PC-9 (cell line): ENCODE data around the gene RIF1. TPM values are rescaled to one million over a fixed set of nuclear protein-coding genes. Genes with fewer than 3 reads are reported as not detected.

Experiments
- BruUV-seq: library from RNA; stranded (reverse); fragments of 400-500 nt; replicated peaks from 2 replicates; lab custom pipeline; 2021; lab: Mats Ljungman, UMichigan
- CTCF ChIA-PET: fragments of 300-600 bp; sonication (Branson Sonifier 250); formaldehyde crosslinking; loops from one replicate; lab custom pipeline; 2022; ENCODE audit warnings: antibody characterized with exemption; lab: Charles Lee
- POLR2A ChIA-PET: fragments of 300-600 bp; sonication (Branson Sonifier 250); formaldehyde crosslinking; loops from one replicate; lab custom pipeline; 2022; ENCODE audit warnings: antibody characterized with exemption; ENCODE audit not compliant: unreplicated experiment; lab: Charles Lee
- DNase-seq, 2 experiments: peaks; one replicate each; pipeline versions ENCODE4 v3.0.0 to v3.0.0-alpha.2; 2015 to 2022; ENCODE audit warnings: mixed read lengths in 1 of 2
- H2AFZ ChIP-seq: fragments of 200-600 bp; sonication (generic); 2 replicates; pipeline ENCODE4 v1.8.1; 2017; ENCODE audit warnings: antibody characterized with exemption
- H3F3A ChIP-seq: fragments of 200-600 bp; sonication (generic); 2 replicates; pipeline ENCODE4 v1.8.1; 2017; ENCODE audit warnings: antibody characterized with exemption, mild to moderate bottlenecking, low read depth; ENCODE audit not compliant: insufficient read depth
- H3K27ac ChIP-seq: fragments of 200-600 bp; sonication (generic); 2 replicates; pipeline ENCODE4 v1.6.1; 2016; ENCODE audit warnings: mixed run types
- H3K27me3 ChIP-seq: fragments of 200-600 bp; sonication (generic); 2 replicates; pipeline ENCODE4 v1.6.1; 2016; ENCODE audit warnings: low read depth, mixed run types; ENCODE audit not compliant: insufficient read depth
- H3K36me3 ChIP-seq: fragments of 200-600 bp; sonication (generic); 2 replicates; pipeline ENCODE4 v1.6.1; 2016; ENCODE audit warnings: low read depth, mixed run types
- H3K4me1 ChIP-seq: fragments of 200-600 bp; sonication (generic); replicated peaks from 2 replicates; pipeline ENCODE4 v1.6.1; 2016; ENCODE audit warnings: mixed run types; ENCODE audit not compliant: insufficient read depth
- H3K4me2 ChIP-seq: fragments of 200-600 bp; sonication (generic); 2 replicates; pipeline ENCODE4 v1.6.1; 2017; ENCODE audit warnings: mixed run types
- H3K4me3 ChIP-seq: fragments of 200-600 bp; sonication (generic); 2 replicates; pipeline ENCODE4 v1.6.1; 2016; ENCODE audit warnings: mixed run types
- H3K79me2 ChIP-seq: fragments of 200-600 bp; sonication (generic); 2 replicates; pipeline ENCODE4 v1.6.1; 2017; ENCODE audit warnings: low read depth, mixed run types
- H3K9me2 ChIP-seq: fragments of 200-600 bp; sonication (generic); 2 replicates; pipeline ENCODE4 v1.8.1; 2017; ENCODE audit warnings: mild to moderate bottlenecking; ENCODE audit not compliant: insufficient read depth
- H3K9me3 ChIP-seq: fragments of 200-600 bp; sonication (generic); 2 replicates; pipeline ENCODE4 v1.8.1; 2016; ENCODE audit warnings: low read depth; ENCODE audit not compliant: insufficient read depth
- H4K20me1 ChIP-seq: fragments of 200-600 bp; sonication (generic); 2 replicates; pipeline ENCODE4 v1.8.1; 2017; ENCODE audit not compliant: insufficient read depth
- EZH2 ChIP-seq: fragments of 200-600 bp; sonication (generic); IDR thresholded peaks from 2 replicates; pipeline ENCODE4 v1.8.0; 2017; ENCODE audit warnings: antibody characterized with exemption, low read depth
- intact Hi-C: fragments of 100-400 bp; cut with micrococcal nuclease; formaldehyde crosslinking; loops from one replicate; pipeline ENCODE4 v1.10.0; 2022; ENCODE audit not compliant: unreplicated experiment
- total RNA-seq: library from RNA; stranded (reverse); gene quantifications from 2 replicates; pipeline ENCODE4 v1.2.3, GENCODE V29; 2021
- TF ChIP-seq, protein P1 (sequence below): fragments of 200-600 bp; sonication (generic); conservative IDR thresholded peaks from 2 replicates; pipeline ENCODE4 v1.6.1; 2017; ENCODE audit warnings: mixed run types, antibody characterized with exemption, mild to moderate bottlenecking, moderate library complexity

Gene RIF1
- total RNA-seq, 1 experiment from 2014 or later = 47.2 TPM

DNA sequence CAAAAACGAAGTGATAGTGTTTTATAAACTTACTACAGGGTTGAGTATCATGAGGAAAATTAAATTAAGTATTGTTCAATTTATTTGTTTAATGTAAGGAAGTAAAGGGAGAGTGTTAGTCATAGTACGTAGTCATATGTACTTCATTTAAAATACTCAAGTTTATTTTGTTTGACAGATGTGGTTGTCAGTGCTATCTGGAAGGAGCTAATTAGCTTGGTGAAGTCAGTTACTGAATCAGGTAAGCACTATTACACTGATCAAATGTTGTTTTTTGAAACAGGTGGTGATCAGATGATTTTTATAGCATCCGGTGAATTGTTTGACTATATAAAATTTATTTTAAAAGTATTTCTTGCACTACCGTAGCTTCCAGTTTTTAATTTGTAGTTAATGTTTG is 28.8 kb downstream of the RIF1 start:
- CTCF ChIA-PET = no interaction called here

GRCh38 chr2:151439127-151439526 is 29.4 kb downstream of the RIF1 start:
- no peaks in the 10 kb centered on the region for H3K79me2 ChIP-seq
- H3K27ac ChIP-seq = no peak overlapping the region
- intact Hi-C loops = no loop called here
- H3K4me3 ChIP-seq = no peak overlapping the region
- no peaks in the 10 kb centered on the region; the same call in 1 of the 2 replicates for H3F3A ChIP-seq
- no TSS peak for BruUV-seq
- CTCF ChIA-PET = interaction anchor here (0.7 kb wide), 1 partner anchor 1841 kb away, joined by 3 read pairs; no protein-coding TSS in a partner anchor
- no peak for DNase-seq
- no peaks in the 10 kb centered on the region for H3K9me2 ChIP-seq
- no peak overlapping the region for H3K4me2 ChIP-seq
- no peaks in the 10 kb centered on the region for H3K27me3 ChIP-seq
- H2AFZ ChIP-seq = no peak overlapping the region
- POLR2A ChIA-PET = no interaction called here
- H3K36me3 ChIP-seq = peaks cover 22% of the 10 kb centered on the region
- no peaks in the 10 kb centered on the region for H3K4me1 ChIP-seq
- no peaks in the 10 kb centered on the region; the same call in 1 of the 2 replicates for H4K20me1 ChIP-seq
- no peaks in the 10 kb centered on the region for H3K9me3 ChIP-seq
- TF ChIP-seq EZH2 = no peak
- TF ChIP-seq, protein P1, sequence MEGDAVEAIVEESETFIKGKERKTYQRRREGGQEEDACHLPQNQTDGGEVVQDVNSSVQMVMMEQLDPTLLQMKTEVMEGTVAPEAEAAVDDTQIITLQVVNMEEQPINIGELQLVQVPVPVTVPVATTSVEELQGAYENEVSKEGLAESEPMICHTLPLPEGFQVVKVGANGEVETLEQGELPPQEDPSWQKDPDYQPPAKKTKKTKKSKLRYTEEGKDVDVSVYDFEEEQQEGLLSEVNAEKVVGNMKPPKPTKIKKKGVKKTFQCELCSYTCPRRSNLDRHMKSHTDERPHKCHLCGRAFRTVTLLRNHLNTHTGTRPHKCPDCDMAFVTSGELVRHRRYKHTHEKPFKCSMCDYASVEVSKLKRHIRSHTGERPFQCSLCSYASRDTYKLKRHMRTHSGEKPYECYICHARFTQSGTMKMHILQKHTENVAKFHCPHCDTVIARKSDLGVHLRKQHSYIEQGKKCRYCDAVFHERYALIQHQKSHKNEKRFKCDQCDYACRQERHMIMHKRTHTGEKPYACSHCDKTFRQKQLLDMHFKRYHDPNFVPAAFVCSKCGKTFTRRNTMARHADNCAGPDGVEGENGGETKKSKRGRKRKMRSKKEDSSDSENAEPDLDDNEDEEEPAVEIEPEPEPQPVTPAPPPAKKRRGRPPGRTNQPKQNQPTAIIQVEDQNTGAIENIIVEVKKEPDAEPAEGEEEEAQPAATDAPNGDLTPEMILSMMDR = no peak

More for the DNA sequence above, 28.8 kb downstream of the RIF1 start:
- Histone ChIP-seq H3K9me2 (no peaks in the 10 kb centered on the region), H3K9me3 (no peaks in the 10 kb centered on the region), H3K4me1 (no peaks in the 10 kb centered on the region), H3K27ac (no peak overlapping the region), H3K36me3 (peaks cover 18% of the 10 kb centered on the region), H3F3A (no peaks in the 10 kb centered on the region; the same call in 1 of the 2 replicates), H3K79me2 (no peaks in the 10 kb centered on the region), H2AFZ (no peak overlapping the region), H3K4me3 (no peak overlapping the region), H3K27me3 (no peaks in the 10 kb centered on the region), H4K20me1 (no peaks in the 10 kb centered on the region; the same call in 1 of the 2 replicates), H3K4me2 (no peak overlapping the region)
- POLR2A ChIA-PET = no interaction called here
- intact Hi-C loops = no loop called here
- TF ChIP-seq, protein P1 = no peak
- no peak for TF ChIP-seq EZH2
- DNase-seq = no peak
- no TSS peak for BruUV-seq

DNA sequence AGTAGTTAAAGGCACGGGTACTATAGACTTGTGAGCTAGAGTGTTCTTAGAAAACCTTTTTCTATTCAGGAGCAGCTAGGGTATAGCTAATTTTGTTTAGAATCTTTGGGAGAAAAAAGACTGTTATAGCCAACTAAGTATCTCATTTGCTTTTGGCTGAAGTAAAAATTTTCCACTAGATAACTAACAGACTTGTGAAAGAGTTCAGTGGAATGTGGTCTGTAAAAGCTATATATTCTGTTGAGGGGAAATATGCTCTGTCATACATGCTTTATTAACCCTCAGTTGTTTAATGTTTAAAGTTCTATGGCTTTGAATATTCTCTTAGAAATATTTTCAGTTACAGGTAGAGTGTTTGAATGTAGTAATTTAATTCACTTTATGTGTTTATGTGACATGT is 49.7 kb downstream of the RIF1 start:
- intact Hi-C loops = no loop called here
- Histone ChIP-seq H3K4me2 (no peak overlapping the region), H3K36me3 (peaks cover 28% of the 10 kb centered on the region), H3K79me2 (no peaks in the 10 kb centered on the region), H3K4me3 (no peak overlapping the region), H3K27ac (no peak overlapping the region), H3K9me2 (no peaks in the 10 kb centered on the region), H3K4me1 (no peaks in the 10 kb centered on the region), H3K9me3 (no peaks in the 10 kb centered on the region), H2AFZ (no peak overlapping the region), H3F3A (no peaks in the 10 kb centered on the region; the same call in 1 of the 2 replicates), H4K20me1 (no peaks in the 10 kb centered on the region), H3K27me3 (no peaks in the 10 kb centered on the region)
- CTCF ChIA-PET = no interaction called here
- POLR2A ChIA-PET = no interaction called here
- TF ChIP-seq, protein P1 = no peak
- TF ChIP-seq EZH2 = no peak
- BruUV-seq = no TSS peak
- DNase-seq = no peak
